Measurements from ENCODE around the gene IMPG2.

The IMPG2 gene

DNA sequence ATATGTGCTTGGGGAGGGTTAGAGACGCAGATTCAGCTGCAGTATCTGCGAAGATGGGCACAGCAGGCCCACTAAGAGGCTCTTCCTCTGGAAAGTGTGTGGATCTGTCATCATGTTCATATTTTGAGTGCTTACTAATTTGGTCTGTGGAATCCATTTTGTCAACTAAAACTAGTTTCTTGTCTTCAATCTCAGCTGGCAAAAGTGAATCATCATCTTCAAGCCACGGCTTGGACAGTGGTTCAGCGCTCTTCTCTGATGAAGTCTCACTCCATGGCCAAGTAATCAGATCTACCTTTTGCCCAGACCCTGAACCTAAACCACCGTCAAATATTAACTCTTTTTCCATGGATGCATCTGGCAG is 76.2 kb downstream of the IMPG2 start:
- no peaks in the 10 kb centered on the region for H3K9me3 ChIP-seq
- no peak overlapping the region for H3K4me3 ChIP-seq (ENCODE audit: low read depth, low read length)
- no peaks in the 10 kb centered on the region for H3K4me1 ChIP-seq
- no peaks in the 10 kb centered on the region for H3K36me3 ChIP-seq
- TF ChIP-seq, protein P1, sequence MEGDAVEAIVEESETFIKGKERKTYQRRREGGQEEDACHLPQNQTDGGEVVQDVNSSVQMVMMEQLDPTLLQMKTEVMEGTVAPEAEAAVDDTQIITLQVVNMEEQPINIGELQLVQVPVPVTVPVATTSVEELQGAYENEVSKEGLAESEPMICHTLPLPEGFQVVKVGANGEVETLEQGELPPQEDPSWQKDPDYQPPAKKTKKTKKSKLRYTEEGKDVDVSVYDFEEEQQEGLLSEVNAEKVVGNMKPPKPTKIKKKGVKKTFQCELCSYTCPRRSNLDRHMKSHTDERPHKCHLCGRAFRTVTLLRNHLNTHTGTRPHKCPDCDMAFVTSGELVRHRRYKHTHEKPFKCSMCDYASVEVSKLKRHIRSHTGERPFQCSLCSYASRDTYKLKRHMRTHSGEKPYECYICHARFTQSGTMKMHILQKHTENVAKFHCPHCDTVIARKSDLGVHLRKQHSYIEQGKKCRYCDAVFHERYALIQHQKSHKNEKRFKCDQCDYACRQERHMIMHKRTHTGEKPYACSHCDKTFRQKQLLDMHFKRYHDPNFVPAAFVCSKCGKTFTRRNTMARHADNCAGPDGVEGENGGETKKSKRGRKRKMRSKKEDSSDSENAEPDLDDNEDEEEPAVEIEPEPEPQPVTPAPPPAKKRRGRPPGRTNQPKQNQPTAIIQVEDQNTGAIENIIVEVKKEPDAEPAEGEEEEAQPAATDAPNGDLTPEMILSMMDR (IDR thresholded peaks at IDR 0.05; ENCODE audit: low read depth, low read length) = no peak
- no peak for DNase-seq
- H3K27me3 ChIP-seq = no peaks in the 10 kb centered on the region

- Histone ChIP-seq H3K9me3 (no peaks in the 10 kb centered on the region), H3K27me3 (no peaks in the 10 kb centered on the region), H3K4me1 (no peaks in the 10 kb centered on the region), H3K4me3 (ENCODE audit: low read depth, low read length) (no peak overlapping the region), H3K36me3 (no peaks in the 10 kb centered on the region)
- TF ChIP-seq, protein P1 (IDR thresholded peaks at IDR 0.05; ENCODE audit: low read depth, low read length) = no peak
- DNase-seq = no peak
Observed at GRCh38 chr3:101243285-101244211, 76.8 kb downstream of the IMPG2 start.

- Histone ChIP-seq H3K36me3 (no peaks in the 10 kb centered on the region), H3K9me3 (no peaks in the 10 kb centered on the region), H3K27me3 (no peaks in the 10 kb centered on the region), H3K4me3 (ENCODE audit: low read depth, low read length) (no peak overlapping the region), H3K4me1 (no peaks in the 10 kb centered on the region)
- no peak for DNase-seq
- TF ChIP-seq, protein P1 (IDR thresholded peaks at IDR 0.05; ENCODE audit: low read depth, low read length) = no peak
Observed at GRCh38 chr3:101240719-101241399, 79.5 kb downstream of the IMPG2 start.

DNA sequence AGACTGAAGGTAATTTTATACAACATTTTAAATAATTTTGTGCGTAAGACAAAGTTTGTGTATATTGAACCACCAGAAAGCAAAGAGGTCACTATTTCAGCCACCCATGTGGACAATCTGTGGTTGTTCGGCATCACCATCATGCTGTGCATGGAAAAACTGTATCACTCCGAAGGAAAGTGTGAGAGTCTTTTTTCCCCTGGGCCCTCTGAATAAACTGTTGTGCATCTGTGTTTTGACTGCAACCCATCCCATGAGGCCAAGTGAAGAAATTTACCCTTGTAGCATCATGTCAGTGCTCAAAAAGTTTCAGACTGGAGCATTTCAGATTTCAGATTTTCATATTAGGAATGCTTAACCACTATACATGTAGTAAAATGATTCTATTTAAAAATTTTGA is 85.3 kb downstream of the IMPG2 start:
- Histone ChIP-seq H3K4me1 (no peaks in the 10 kb centered on the region), H3K4me3 (ENCODE audit: low read depth, low read length) (no peak overlapping the region), H3K27me3 (no peaks in the 10 kb centered on the region), H3K36me3 (no peaks in the 10 kb centered on the region), H3K9me3 (no peaks in the 10 kb centered on the region)
- DNase-seq = no peak
- TF ChIP-seq, protein P1 (IDR thresholded peaks at IDR 0.05; ENCODE audit: low read depth, low read length) = no peak

GRCh38 chr3:101230618-101231017 is 89.8 kb downstream of the IMPG2 start:
- TF ChIP-seq, protein P1 (IDR thresholded peaks at IDR 0.05; ENCODE audit: low read depth, low read length) = no peak
- no peaks in the 10 kb centered on the region for H3K4me1 ChIP-seq
- no peak overlapping the region for H3K4me3 ChIP-seq (ENCODE audit: low read depth, low read length)
- DNase-seq = no peak
- no peaks in the 10 kb centered on the region for H3K9me3 ChIP-seq
- H3K36me3 ChIP-seq = no peaks in the 10 kb centered on the region
- H3K27me3 ChIP-seq = no peaks in the 10 kb centered on the region

GRCh38 chr3:101229681-101230080 is 90.7 kb downstream of the IMPG2 start:
- H3K4me3 ChIP-seq (ENCODE audit: low read depth, low read length) = no peak overlapping the region
- H3K36me3 ChIP-seq = no peaks in the 10 kb centered on the region
- H3K9me3 ChIP-seq = no peaks in the 10 kb centered on the region
- H3K27me3 ChIP-seq = no peaks in the 10 kb centered on the region
- TF ChIP-seq, protein P1 (IDR thresholded peaks at IDR 0.05; ENCODE audit: low read depth, low read length) = peak; percentile 49
- DNase-seq = no peak
- no peaks in the 10 kb centered on the region for H3K4me1 ChIP-seq
